ENCODE results near the gene BRD3OS.

The BRD3OS gene

GRCh38 chr9:134061688-134062371 is 36.5 kb downstream of the BRD3OS start:
- Histone ChIP-seq H3K4me1 (ENCODE audit: control insufficient read depth in 5 of 5, insufficient read depth in 5 of 5, low read length in 5 of 5) (peaks cover 12 to 95% (median 89%) of the 10 kb centered on the region in 5 donors), H3K9me3 (ENCODE audit: control insufficient read depth in 5 of 5, low read length in 5 of 5) (no peaks in the 10 kb centered on the region)

GRCh38 chr9:134062461-134063087 is 37.3 kb downstream of the BRD3OS start:
- H3K4me1 ChIP-seq (ENCODE audit: control insufficient read depth in 5 of 5, insufficient read depth in 5 of 5, low read length in 5 of 5) = peaks cover 11 to 90% (median 84%) of the 10 kb centered on the region in 5 donors
- H3K4me3 ChIP-seq (ENCODE audit: low read depth in 1 of 5, low read length in 5 of 5) = no peak overlapping the region
- H3K27ac ChIP-seq (ENCODE audit: low read depth, low read length) = no peak overlapping the region
- peak overlapping the region in 1 of 5 donors; percentile 60 for H3K9ac ChIP-seq (ENCODE audit: low read length in 5 of 5)
- no peaks in the 10 kb centered on the region for H3K27me3 ChIP-seq (ENCODE audit: control insufficient read depth in 5 of 5, insufficient read depth in 4 of 5, low read length in 5 of 5)
- no peaks in the 10 kb centered on the region for H3K9me3 ChIP-seq (ENCODE audit: control insufficient read depth in 5 of 5, low read length in 5 of 5)
- H3K36me3 ChIP-seq (ENCODE audit: control insufficient read depth in 5 of 5, insufficient read depth in 5 of 5, low read length in 5 of 5) = peaks cover 0 to 5% (median 0%) of the 10 kb centered on the region in 5 donors

More at GRCh38 chr9:134061688-134062371, 36.5 kb downstream of the BRD3OS start:
- no peak overlapping the region for H3K4me3 ChIP-seq (ENCODE audit: low read depth in 1 of 5, low read length in 5 of 5)
- no peak overlapping the region for H3K27ac ChIP-seq (ENCODE audit: low read depth, low read length)
- peak overlapping the region in 2 of 5 donors; percentile 23 to 60 for H3K9ac ChIP-seq (ENCODE audit: low read length in 5 of 5)
- peaks cover 0 to 10% (median 0%) of the 10 kb centered on the region in 5 donors for H3K36me3 ChIP-seq (ENCODE audit: control insufficient read depth in 5 of 5, insufficient read depth in 5 of 5, low read length in 5 of 5)
- no peaks in the 10 kb centered on the region for H3K27me3 ChIP-seq (ENCODE audit: control insufficient read depth in 5 of 5, insufficient read depth in 4 of 5, low read length in 5 of 5)

GRCh38 chr9:134063088-134063570 is 37.8 kb downstream of the BRD3OS start:
- Histone ChIP-seq H3K36me3 (ENCODE audit: control insufficient read depth in 5 of 5, insufficient read depth in 5 of 5, low read length in 5 of 5) (peaks cover 0 to 5% (median 0%) of the 10 kb centered on the region in 5 donors), H3K4me1 (ENCODE audit: control insufficient read depth in 5 of 5, insufficient read depth in 5 of 5, low read length in 5 of 5) (peaks cover 11 to 84% (median 79%) of the 10 kb centered on the region in 5 donors), H3K9ac (ENCODE audit: low read length in 5 of 5) (peak overlapping the region in 1 of 5 donors; percentile 36), H3K4me3 (ENCODE audit: low read depth in 1 of 5, low read length in 5 of 5) (no peak overlapping the region), H3K9me3 (ENCODE audit: control insufficient read depth in 5 of 5, low read length in 5 of 5) (no peaks in the 10 kb centered on the region), H3K27me3 (ENCODE audit: control insufficient read depth in 5 of 5, insufficient read depth in 4 of 5, low read length in 5 of 5) (no peaks in the 10 kb centered on the region), H3K27ac (ENCODE audit: low read depth, low read length) (no peak overlapping the region)

- Histone ChIP-seq H3K36me3 (ENCODE audit: control insufficient read depth in 5 of 5, insufficient read depth in 5 of 5, low read length in 5 of 5) (peaks cover 0 to 5% (median 0%) of the 10 kb centered on the region in 5 donors), H3K9me3 (ENCODE audit: control insufficient read depth in 5 of 5, low read length in 5 of 5) (no peaks in the 10 kb centered on the region), H3K4me3 (ENCODE audit: low read depth in 1 of 5, low read length in 5 of 5) (no peak overlapping the region), H3K27ac (ENCODE audit: low read depth, low read length) (no peak overlapping the region), H3K27me3 (ENCODE audit: control insufficient read depth in 5 of 5, insufficient read depth in 4 of 5, low read length in 5 of 5) (no peaks in the 10 kb centered on the region), H3K9ac (ENCODE audit: low read length in 5 of 5) (no peak overlapping the region), H3K4me1 (ENCODE audit: control insufficient read depth in 5 of 5, insufficient read depth in 5 of 5, low read length in 5 of 5) (peaks cover 11 to 80% (median 74%) of the 10 kb centered on the region in 5 donors)
These were observed 38.5 kb downstream of the BRD3OS start for GRCh38 chr9:134063571-134064450.

GRCh38 chr9:134064711-134065110 is 39.4 kb downstream of the BRD3OS start:
- no peak overlapping the region for H3K27ac ChIP-seq (ENCODE audit: low read depth, low read length)
- peaks cover 0 to under 1% (median 0%) of the 10 kb centered on the region in 5 donors for H3K36me3 ChIP-seq (ENCODE audit: control insufficient read depth in 5 of 5, insufficient read depth in 5 of 5, low read length in 5 of 5)
- no peak overlapping the region for H3K9ac ChIP-seq (ENCODE audit: low read length in 5 of 5)
- no peaks in the 10 kb centered on the region for H3K9me3 ChIP-seq (ENCODE audit: control insufficient read depth in 5 of 5, low read length in 5 of 5)
- peaks cover 0 to 2% (median 0%) of the 10 kb centered on the region in 5 donors for H3K27me3 ChIP-seq (ENCODE audit: control insufficient read depth in 5 of 5, insufficient read depth in 4 of 5, low read length in 5 of 5)
- no peak overlapping the region for H3K4me3 ChIP-seq (ENCODE audit: low read depth in 1 of 5, low read length in 5 of 5)
- H3K4me1 ChIP-seq (ENCODE audit: control insufficient read depth in 5 of 5, insufficient read depth in 5 of 5, low read length in 5 of 5) = peaks cover 10 to 76% (median 68%) of the 10 kb centered on the region in 5 donors

- Histone ChIP-seq H3K9me3 (ENCODE audit: control insufficient read depth in 5 of 5, low read length in 5 of 5) (no peaks in the 10 kb centered on the region), H3K4me3 (ENCODE audit: low read depth in 1 of 5, low read length in 5 of 5) (peak overlapping the region; percentile 68 to 84 (median 74)), H3K36me3 (ENCODE audit: control insufficient read depth in 5 of 5, insufficient read depth in 5 of 5, low read length in 5 of 5) (no peaks in the 10 kb centered on the region), H3K27ac (ENCODE audit: low read depth, low read length) (peak overlapping the region; percentile 62), H3K4me1 (ENCODE audit: control insufficient read depth in 5 of 5, insufficient read depth in 5 of 5, low read length in 5 of 5) (peaks cover 8 to 65% (median 57%) of the 10 kb centered on the region in 5 donors), H3K9ac (ENCODE audit: low read length in 5 of 5) (peak overlapping the region; percentile 44 to 88 (median 78)), H3K27me3 (ENCODE audit: control insufficient read depth in 5 of 5, insufficient read depth in 4 of 5, low read length in 5 of 5) (peaks cover 0 to 4% (median 2%) of the 10 kb centered on the region in 5 donors)
These were observed 40.5 kb downstream of the BRD3OS start for GRCh38 chr9:134065612-134066419.

GRCh38 chr9:134066526-134066912 is 41.2 kb downstream of the BRD3OS start:
- Histone ChIP-seq H3K27me3 (ENCODE audit: control insufficient read depth in 5 of 5, insufficient read depth in 4 of 5, low read length in 5 of 5) (peaks cover 0 to 4% (median 2%) of the 10 kb centered on the region in 5 donors), H3K4me1 (ENCODE audit: control insufficient read depth in 5 of 5, insufficient read depth in 5 of 5, low read length in 5 of 5) (peaks cover 8 to 58% (median 50%) of the 10 kb centered on the region in 5 donors), H3K9ac (ENCODE audit: low read length in 5 of 5) (peak overlapping the region; percentile 44 to 88 (median 78)), H3K9me3 (ENCODE audit: control insufficient read depth in 5 of 5, low read length in 5 of 5) (no peaks in the 10 kb centered on the region), H3K27ac (ENCODE audit: low read depth, low read length) (peak overlapping the region; percentile 62), H3K36me3 (ENCODE audit: control insufficient read depth in 5 of 5, insufficient read depth in 5 of 5, low read length in 5 of 5) (no peaks in the 10 kb centered on the region), H3K4me3 (ENCODE audit: low read depth in 1 of 5, low read length in 5 of 5) (peak overlapping the region; percentile 68 to 84 (median 74))

- Histone ChIP-seq H3K27me3 (ENCODE audit: control insufficient read depth in 5 of 5, insufficient read depth in 4 of 5, low read length in 5 of 5) (peaks cover 0 to 4% (median 2%) of the 10 kb centered on the region in 5 donors), H3K9ac (ENCODE audit: low read length in 5 of 5) (peak overlapping the region; percentile 44 to 88 (median 78)), H3K27ac (ENCODE audit: low read depth, low read length) (peak overlapping the region; percentile 62), H3K36me3 (ENCODE audit: control insufficient read depth in 5 of 5, insufficient read depth in 5 of 5, low read length in 5 of 5) (no peaks in the 10 kb centered on the region), H3K4me1 (ENCODE audit: control insufficient read depth in 5 of 5, insufficient read depth in 5 of 5, low read length in 5 of 5) (peaks cover 8 to 51% (median 44%) of the 10 kb centered on the region in 5 donors), H3K4me3 (ENCODE audit: low read depth in 1 of 5, low read length in 5 of 5) (peak overlapping the region; percentile 68 to 84 (median 74)), H3K9me3 (ENCODE audit: control insufficient read depth in 5 of 5, low read length in 5 of 5) (no peaks in the 10 kb centered on the region)
These were observed 41.9 kb downstream of the BRD3OS start for GRCh38 chr9:134066913-134067851.
